Aorta (tissue), 5 donors: ENCODE measurements around the gene KCNH5. TPM values are rescaled to one million over a fixed set of nuclear protein-coding genes. Genes with fewer than 3 reads are reported as not detected.
"Not testable (repeated sequence)": the region's sequence is repeated elsewhere in the genome, so short reads cannot be mapped to it uniquely, and the experiment has no call there.

Experiments
- ATAC-seq: fragments of 200-7000 bp; cut with Tn5 transposase; one replicate; pipeline ENCODE4 v1.9.1; 2022; ENCODE audit warnings: moderate library complexity; ENCODE audit not compliant: low FRiP score
- DNase-seq, 2 donors: peaks; one replicate each; pipeline ENCODE4 v3.0.0-alpha.2; 2020
- H3K27ac ChIP-seq, 2 donors: one replicate each; pipeline ENCODE4 v1.5.1; 2013; ENCODE audit warnings: low read length in 2 of 2, mild to moderate bottlenecking in 2 of 2, moderate library complexity in 2 of 2, control low read depth in 1 of 2, inconsistent platforms in 1 of 2, low read depth in 1 of 2
- H3K27me3 ChIP-seq, 2 donors: one replicate each; pipeline ENCODE4 v1.6.1; 2013; ENCODE audit warnings: control low read depth in 1 of 2, low read length in 1 of 2, mild to moderate bottlenecking in 1 of 2, moderate library complexity in 1 of 2; ENCODE audit not compliant: insufficient read depth in 2 of 2, control insufficient read depth in 1 of 2
- H3K36me3 ChIP-seq, 2 donors: one replicate each; pipeline ENCODE4 v1.6.1; 2013; ENCODE audit warnings: control low read depth in 1 of 2, low read length in 1 of 2, mild to moderate bottlenecking in 1 of 2; ENCODE audit not compliant: insufficient read depth in 2 of 2, control insufficient read depth in 1 of 2
- H3K4me1 ChIP-seq, 2 donors: one replicate each; pipeline ENCODE4 v1.6.1; 2013; ENCODE audit warnings: low read length in 2 of 2, control low read depth in 1 of 2, mild to moderate bottlenecking in 1 of 2, moderate library complexity in 1 of 2; ENCODE audit not compliant: insufficient read depth in 2 of 2, control insufficient read depth in 1 of 2
- H3K4me3 ChIP-seq, 2 donors: one replicate each; pipeline ENCODE4 v1.5.1; 2013; ENCODE audit warnings: low read length in 2 of 2, control low read depth in 1 of 2, mild to moderate bottlenecking in 1 of 2
- H3K9me3 ChIP-seq: one replicate; pipeline ENCODE4 v1.6.1; 2013; ENCODE audit warnings: mild to moderate bottlenecking, low read length; ENCODE audit not compliant: control insufficient read depth
- WGBS, 2 donors: extraction: QIAGEN DNeasy Blood & Tissue Kit; methylation state at CpG; one replicate each; pipeline ENCODE4 v1.1.7; 2013; 5-methylcytosine and 5-hydroxymethylcytosine counted together
- intact Hi-C, 2 donors: fragments of 100-400 bp; cut with DNase I; formaldehyde crosslinking; loops; one replicate each; pipeline versions ENCODE4 v1.14.2 to v1.15.0; 2022
- polyA plus RNA-seq, 2 donors: library from polyadenylated mRNA; stranded (reverse); fragments of 200-250 nt; gene quantifications; one replicate each; pipeline ENCODE4 v1.2.3, GENCODE V29; 2013
- total RNA-seq, 2 donors: library from RNA; stranded (reverse); fragmentation: NEBNext Ultra II Directional; extraction: Animal tissue kit (Norgen Biotek cat#: 25700); gene quantifications; one replicate each; pipeline ENCODE4 v1.2.1, GENCODE V29; 2021
- donor health status: healthy with polysubstance abuse.
- donor health status: Bipolar disorder and iron deficiency.
- donor health status: DM: no; HTN: no; CAD: no.
- donor health status: DM: no; HTN: no; CAD: no.
- donor health status: DM: yes; HTN: yes; CAD: no.

Gene KCNH5
- total and polyA plus RNA-seq, 4 donors, result not detected

- intact Hi-C loops, result no loop called here
- Histone ChIP-seq H3K4me1 (no peaks in the 10 kb centered on the region), H3K9me3 (no peaks in the 10 kb centered on the region), H3K36me3 (no peaks in the 10 kb centered on the region), H3K4me3 (no peak overlapping the region), H3K27ac (no peak overlapping the region), H3K27me3 (no peaks in the 10 kb centered on the region)
- no peak for ATAC-seq
- no peak for DNase-seq
Observed at GRCh38 chr14:62847168-62847567, 198.1 kb downstream of the KCNH5 start.

GRCh38 chr14:62844546-62844945, 200.7 kb downstream of the KCNH5 start:
- intact Hi-C loops, result no loop called here
- Histone ChIP-seq H3K4me3 (no peak overlapping the region), H3K27me3 (no peaks in the 10 kb centered on the region), H3K4me1 (no peaks in the 10 kb centered on the region), H3K27ac (no peak overlapping the region), H3K36me3 (no peaks in the 10 kb centered on the region), H3K9me3 (no peaks in the 10 kb centered on the region)
- 74 to 77% methylated on average over 2 of the region's 2 CpGs for WGBS, 2 donors
- ATAC-seq (no peak), DNase-seq (no peak)

GRCh38 chr14:62824086-62824485, 221.2 kb downstream of the KCNH5 start:
- H3K9me3 ChIP-seq, result no peaks in the 10 kb centered on the region
- no peaks in the 10 kb centered on the region for H3K4me1 ChIP-seq
- H3K27ac ChIP-seq, result no peak overlapping the region
- H3K36me3 ChIP-seq, result no peaks in the 10 kb centered on the region
- no peak overlapping the region for H3K4me3 ChIP-seq
- 62 to 73% methylated on average over 2 of the region's 2 CpGs for WGBS, 2 donors
- ATAC-seq, result no peak
- H3K27me3 ChIP-seq, result no peaks in the 10 kb centered on the region
- no peak for DNase-seq
- intact Hi-C loops, result no loop called here

- no peak for ATAC-seq
- DNase-seq, result no peak
- Histone ChIP-seq H3K9me3 (no peaks in the 10 kb centered on the region), H3K4me3 (no peak overlapping the region), H3K36me3 (no peaks in the 10 kb centered on the region), H3K27me3 (no peaks in the 10 kb centered on the region), H3K4me1 (no peaks in the 10 kb centered on the region), H3K27ac (no peak overlapping the region)
- 66 to 79% methylated on average over 1 of the region's 1 CpG for WGBS, 2 donors
- intact Hi-C loops, result no loop called here
Observed at GRCh38 chr14:62819931-62820330, 225.3 kb downstream of the KCNH5 start.

- no peak overlapping the region for H3K4me3 ChIP-seq
- intact Hi-C loops, result no loop called here
- H3K36me3 ChIP-seq, result no peaks in the 10 kb centered on the region
- no peaks in the 10 kb centered on the region for H3K27me3 ChIP-seq
- DNase-seq (no peak), ATAC-seq (no peak)
- no peaks in the 10 kb centered on the region for H3K4me1 ChIP-seq
- H3K9me3 ChIP-seq, result peaks cover 1% of the 10 kb centered on the region
- no peak overlapping the region for H3K27ac ChIP-seq
- 71 to 73% methylated on average over 4 of the region's 4 CpGs for WGBS, 2 donors
Observed at GRCh38 chr14:62807636-62808035, 237.6 kb downstream of the KCNH5 start.

- no peaks in the 10 kb centered on the region for H3K36me3 ChIP-seq
- WGBS, 2 donors, result 51 to 58% methylated on average over 3 of the region's 3 CpGs
- H3K9me3 ChIP-seq, result no peaks in the 10 kb centered on the region
- no peak overlapping the region for H3K27ac ChIP-seq
- DNase-seq (no peak), ATAC-seq (no peak)
- intact Hi-C loops, result no loop called here
- no peaks in the 10 kb centered on the region for H3K27me3 ChIP-seq
- H3K4me1 ChIP-seq, result no peaks in the 10 kb centered on the region
- H3K4me3 ChIP-seq, result no peak overlapping the region
Observed at GRCh38 chr14:62800577-62800976, 244.7 kb downstream of the KCNH5 start.

GRCh38 chr14:62796431-62796830, 248.8 kb downstream of the KCNH5 start:
- DNase-seq (no peak), ATAC-seq (no peak)
- 87% methylated on average over 3 of the region's 3 CpGs for WGBS, 2 donors
- Histone ChIP-seq H3K36me3 (no peaks in the 10 kb centered on the region), H3K9me3 (no peaks in the 10 kb centered on the region), H3K27me3 (no peaks in the 10 kb centered on the region), H3K27ac (no peak overlapping the region), H3K4me1 (no peaks in the 10 kb centered on the region), H3K4me3 (no peak overlapping the region)
- intact Hi-C loops, result no loop called here

GRCh38 chr14:62792578-62792977, 252.7 kb downstream of the KCNH5 start:
- H3K9me3 ChIP-seq, result no peaks in the 10 kb centered on the region
- no peaks in the 10 kb centered on the region for H3K4me1 ChIP-seq
- no peak overlapping the region for H3K4me3 ChIP-seq
- H3K36me3 ChIP-seq, result no peaks in the 10 kb centered on the region
- DNase-seq (no peak), ATAC-seq (no peak)
- no peaks in the 10 kb centered on the region for H3K27me3 ChIP-seq
- WGBS, 2 donors, result 79 to 81% methylated on average over 5 of the region's 5 CpGs
- intact Hi-C loops, result no loop called here
- no peak overlapping the region for H3K27ac ChIP-seq

GRCh38 chr14:62781328-62781727, 263.9 kb downstream of the KCNH5 start:
- H3K4me3 ChIP-seq, H3K36me3 ChIP-seq, H3K27ac ChIP-seq, intact Hi-C loops, DNase-seq, H3K27me3 ChIP-seq, ATAC-seq, H3K9me3 ChIP-seq, H3K4me1 ChIP-seq: not testable (repeated sequence)
- WGBS, 2 donors, result 52 to 63% methylated on average over 15 of the region's 15 CpGs
